ENCODE data around the gene RAD51B. TPM values are rescaled to one million over a fixed set of nuclear protein-coding genes. Genes with fewer than 3 reads are reported as not detected.

Gene RAD51B
- total and polyA plus RNA-seq, 2 experiments from 2014 or later: 11.7 to 17.8 TPM

- Histone ChIP-seq H3K4me3 (no peak overlapping the region), H3K36me3 (no peaks in the 10 kb centered on the region), H3K9me3 (ENCODE audit: low read depth) (no peaks in the 10 kb centered on the region), H3K4me1 (ENCODE audit: low read depth) (peaks cover 29% of the 10 kb centered on the region), H3K27ac (no peak overlapping the region), H3K27me3 (no peaks in the 10 kb centered on the region)
- TF ChIP-seq CTCF (IDR thresholded peaks at IDR 0.05; ENCODE audit: low read depth, low read length): no peak
- no peak for DNase-seq (ENCODE audit: low read depth in 1 of 2, low spot score in 1 of 2)
Measured at GRCh38 chr14:68340262-68340661, 520.7 kb downstream of the RAD51B start.

- DNase-seq (ENCODE audit: low read depth in 1 of 2, low spot score in 1 of 2): no peak
- no peaks in the 10 kb centered on the region for H3K27me3 ChIP-seq
- no peaks in the 10 kb centered on the region for H3K9me3 ChIP-seq (ENCODE audit: low read depth)
- H3K27ac ChIP-seq: no peak overlapping the region
- no peaks in the 10 kb centered on the region for H3K36me3 ChIP-seq
- peaks cover 23% of the 10 kb centered on the region for H3K4me1 ChIP-seq (ENCODE audit: low read depth)
- H3K4me3 ChIP-seq: no peak overlapping the region
- no peak for TF ChIP-seq CTCF (IDR thresholded peaks at IDR 0.05; ENCODE audit: low read depth, low read length)
Measured at GRCh38 chr14:68341411-68342212, 522.0 kb downstream of the RAD51B start.

GRCh38 chr14:68342216-68342763 lies 522.7 kb downstream of the RAD51B start:
- DNase-seq (ENCODE audit: low read depth in 1 of 2, low spot score in 1 of 2): no peak
- Histone ChIP-seq H3K4me3 (no peak overlapping the region), H3K9me3 (ENCODE audit: low read depth) (no peaks in the 10 kb centered on the region), H3K36me3 (no peaks in the 10 kb centered on the region), H3K4me1 (ENCODE audit: low read depth) (peaks cover 17% of the 10 kb centered on the region), H3K27me3 (no peaks in the 10 kb centered on the region), H3K27ac (peak overlapping the region; percentile 21)
- TF ChIP-seq CTCF (IDR thresholded peaks at IDR 0.05; ENCODE audit: low read depth, low read length): no peak

- H3K4me3 ChIP-seq: no peak overlapping the region
Measured at GRCh38 chr14:68343534-68344118, 524.0 kb downstream of the RAD51B start.

GRCh38 chr14:68345738-68346137 lies 526.2 kb downstream of the RAD51B start:
- Histone ChIP-seq H3K27ac (no peak overlapping the region), H3K4me3 (no peak overlapping the region), H3K4me1 (ENCODE audit: low read depth) (peaks cover 14% of the 10 kb centered on the region), H3K9me3 (ENCODE audit: low read depth) (no peaks in the 10 kb centered on the region), H3K36me3 (no peaks in the 10 kb centered on the region), H3K27me3 (no peaks in the 10 kb centered on the region)
- TF ChIP-seq CTCF (IDR thresholded peaks at IDR 0.05; ENCODE audit: low read depth, low read length): no peak
- DNase-seq (ENCODE audit: low read depth in 1 of 2, low spot score in 1 of 2): no peak

More at GRCh38 chr14:68343534-68344118, 524.0 kb downstream of the RAD51B start:
- Histone ChIP-seq H3K4me1 (ENCODE audit: low read depth) (peaks cover 14% of the 10 kb centered on the region), H3K27me3 (no peaks in the 10 kb centered on the region), H3K27ac (no peak overlapping the region), H3K36me3 (no peaks in the 10 kb centered on the region), H3K9me3 (ENCODE audit: low read depth) (no peaks in the 10 kb centered on the region)
- no peak for TF ChIP-seq CTCF (IDR thresholded peaks at IDR 0.05; ENCODE audit: low read depth, low read length)
- DNase-seq (ENCODE audit: low read depth in 1 of 2, low spot score in 1 of 2): no peak
